NK-92 treated with Interleukin-12 subunit alpha and Interleukin-12 subunit beta, amount 100 ng/mL, for 24 hours (cell line): ENCODE results near the gene TDG.

Source experiments
- DNase-seq: peaks from one replicate; lab custom pipeline; 2025; lab: John Stamatoyannopoulos, UW

TDG gene

GRCh38 chr12:103965590-103966504 is at the start of gene TDG:
Gene TDG (plus strand): TSS chr12:103965872. CDS start chr12:103966038, 166 bp downstream.
- peak; percentile 92 for DNase-seq

DNA sequence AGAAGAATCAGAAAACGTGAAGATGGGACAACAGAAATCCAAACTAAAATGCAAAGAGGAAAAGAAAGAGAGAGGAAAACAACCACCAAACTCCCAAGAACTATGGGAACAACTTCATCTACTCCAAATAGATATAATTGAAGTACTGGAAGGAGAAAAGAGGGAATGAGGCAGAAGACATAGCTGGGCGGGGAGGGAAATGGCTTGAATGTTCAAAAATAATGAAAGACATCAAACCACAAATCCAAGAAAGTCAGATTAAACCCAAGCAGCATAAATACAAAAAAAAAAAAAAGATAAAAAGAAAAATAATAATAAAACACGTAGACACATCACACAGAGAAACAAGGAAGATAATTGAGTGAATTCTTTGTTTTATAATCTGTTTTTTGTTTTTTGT is 47.8 kb upstream of the TDG start:
- DNase-seq: no peak

DNA sequence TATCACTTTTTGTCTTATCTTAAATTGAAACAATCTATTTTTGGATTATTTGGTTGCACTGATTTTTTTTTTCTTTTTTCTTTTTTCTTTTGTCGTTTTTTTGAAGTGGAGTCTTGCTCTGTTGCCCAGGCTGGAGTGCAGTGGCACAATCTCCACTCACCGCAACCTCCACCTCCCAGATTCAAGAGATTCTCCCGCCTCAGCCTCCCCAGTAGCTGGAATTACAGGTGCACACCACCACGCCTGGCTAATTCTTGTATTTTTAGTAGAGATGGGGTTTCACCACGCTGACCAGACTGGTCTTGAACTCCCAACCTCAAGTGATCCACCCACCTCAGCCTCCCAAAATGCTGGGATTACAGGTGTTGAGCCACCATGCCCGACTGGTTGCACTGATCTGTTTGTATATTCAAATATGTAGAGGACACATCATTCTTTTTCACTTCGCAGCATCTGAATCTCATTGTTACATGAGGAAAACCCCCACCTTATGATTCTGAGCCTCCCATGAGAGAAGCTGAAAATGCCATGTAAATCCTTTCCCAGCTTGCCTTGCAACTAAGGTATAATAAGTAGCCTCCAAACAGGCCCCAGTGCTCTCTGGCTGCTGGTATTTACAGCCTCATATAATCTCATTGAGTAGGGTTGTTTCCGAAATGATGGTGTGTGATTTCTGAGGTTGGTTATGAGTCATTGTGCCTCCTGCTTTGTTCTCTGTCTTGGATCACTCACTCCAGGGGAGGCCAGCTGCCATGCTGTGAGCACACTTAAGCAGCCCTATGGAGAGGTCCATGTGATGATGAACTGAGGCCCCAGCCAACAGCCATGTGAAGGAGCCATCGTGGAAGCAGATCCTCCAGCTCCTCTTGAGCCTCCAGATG is 40.7 kb upstream of the TDG start:
- no peak for DNase-seq

GRCh38 chr12:103928682-103929045 is 37.0 kb upstream of the TDG start:
- DNase-seq: no peak

GRCh38 chr12:103929046-103929783 is 36.5 kb upstream of the TDG start:
- DNase-seq: peak; percentile 79

DNA sequence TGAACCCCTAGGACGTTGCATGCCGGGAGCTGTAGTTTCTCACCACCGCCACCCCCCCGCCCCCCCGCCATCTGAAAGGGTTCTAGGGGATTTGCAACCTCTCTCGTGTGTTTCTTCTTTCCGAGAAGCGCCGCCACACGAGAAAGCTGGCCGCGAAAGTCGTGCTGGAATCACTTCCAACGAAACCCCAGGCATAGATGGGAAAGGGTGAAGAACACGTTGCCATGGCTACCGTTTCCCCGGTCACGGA is 36.0 kb upstream of the TDG start:
- DNase-seq: peak; percentile 84

DNA sequence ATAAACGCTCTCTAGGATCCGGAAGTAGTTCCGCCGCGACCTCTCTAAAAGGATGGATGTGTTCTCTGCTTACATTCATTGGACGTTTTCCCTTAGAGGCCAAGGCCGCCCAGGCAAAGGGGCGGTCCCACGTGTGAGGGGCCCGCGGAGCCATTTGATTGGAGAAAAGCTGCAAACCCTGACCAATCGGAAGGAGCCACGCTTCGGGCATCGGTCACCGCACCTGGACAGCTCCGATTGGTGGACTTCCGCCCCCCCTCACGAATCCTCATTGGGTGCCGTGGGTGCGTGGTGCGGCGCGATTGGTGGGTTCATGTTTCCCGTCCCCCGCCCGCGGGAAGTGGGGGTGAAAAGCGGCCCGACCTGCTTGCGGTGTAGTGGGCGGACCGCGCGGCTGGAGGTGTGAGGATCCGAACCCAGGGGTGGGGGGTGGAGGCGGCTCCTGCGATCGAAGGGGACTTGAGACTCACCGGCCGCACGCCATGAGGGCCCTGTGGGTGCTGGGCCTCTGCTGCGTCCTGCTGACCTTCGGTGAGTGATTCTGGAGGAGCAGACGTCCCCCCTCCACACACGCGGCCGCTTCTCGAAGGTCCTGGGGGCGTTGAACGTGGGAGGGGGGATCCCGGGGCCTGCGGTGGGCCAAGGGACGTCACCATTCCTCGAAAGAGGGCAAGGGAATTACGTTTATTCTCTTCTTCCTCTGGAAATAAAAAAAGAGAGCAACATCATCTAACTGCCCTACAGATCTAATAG is 35.5 kb upstream of the TDG start, which contains the start of gene HSP90B1:
TSS of gene HSP90B1 (plus strand) at position 377 of the 753 bp plus-strand sequence. CDS start at position 483, 106 bp downstream.
- peak; percentile 98 for DNase-seq

- no peak for DNase-seq
These were observed 34.6 kb upstream of the TDG start for GRCh38 chr12:103930787-103931735.

DNA sequence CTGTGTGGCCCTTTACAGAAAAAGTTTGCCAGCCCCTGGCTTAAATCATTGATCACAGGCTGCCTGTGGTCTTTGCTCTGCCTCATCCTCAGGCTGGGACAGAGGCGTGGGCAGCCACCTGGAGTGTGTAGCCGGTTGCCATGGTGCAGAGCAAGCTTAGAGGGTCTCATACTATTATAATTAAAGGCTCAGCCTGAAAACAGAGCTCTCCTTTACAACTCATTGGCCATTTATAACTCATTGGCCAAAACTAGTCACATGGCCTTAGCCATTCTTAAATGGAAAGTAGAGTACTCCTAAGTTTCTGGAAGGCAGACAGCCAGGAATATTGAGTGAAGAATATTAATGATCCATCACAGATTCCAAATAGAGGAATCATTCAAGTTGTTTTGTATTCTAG is 32.4 kb upstream of the TDG start:
- DNase-seq: no peak

GRCh38 chr12:103936679-103937078 is 29.0 kb upstream of the TDG start:
- DNase-seq: no peak

- no peak for DNase-seq
These were observed 20.7 kb upstream of the TDG start for GRCh38 chr12:103944964-103945363.

DNA sequence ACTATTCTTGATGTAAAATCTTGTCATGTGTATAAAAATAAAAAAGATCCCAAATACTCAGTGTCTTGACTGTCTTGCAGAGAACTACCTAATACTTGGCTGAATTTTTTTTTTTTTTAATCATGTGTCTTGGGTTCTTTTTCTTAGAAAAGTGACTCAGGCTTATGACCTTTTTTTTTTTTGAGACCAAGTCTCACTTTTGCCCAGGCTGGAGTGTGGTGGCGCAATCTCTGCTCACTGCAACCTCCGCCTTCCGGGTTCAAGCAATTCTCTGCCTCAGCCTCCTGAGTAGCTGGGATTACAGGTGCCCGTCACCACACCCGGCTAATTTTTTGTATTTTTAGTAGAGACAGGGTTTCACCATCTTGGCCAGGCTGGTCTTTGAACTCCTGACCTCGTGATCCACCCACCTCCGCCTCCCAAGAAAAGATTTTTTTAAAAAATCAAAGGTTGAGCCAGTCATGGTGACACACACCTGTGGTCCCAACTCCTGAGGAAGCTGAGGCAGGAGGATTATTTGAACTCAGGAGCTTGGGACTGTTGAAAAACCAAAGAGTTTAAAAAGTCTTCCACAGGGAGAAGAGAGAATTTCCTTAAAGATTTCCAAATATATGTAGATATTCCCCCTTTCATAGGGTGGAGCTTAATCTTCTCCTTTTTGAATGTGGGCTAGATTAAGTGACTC is 17.7 kb upstream of the TDG start:
- DNase-seq: peak; percentile 14

- DNase-seq: no peak
These were observed 16.8 kb upstream of the TDG start for GRCh38 chr12:103948746-103949406.

DNA sequence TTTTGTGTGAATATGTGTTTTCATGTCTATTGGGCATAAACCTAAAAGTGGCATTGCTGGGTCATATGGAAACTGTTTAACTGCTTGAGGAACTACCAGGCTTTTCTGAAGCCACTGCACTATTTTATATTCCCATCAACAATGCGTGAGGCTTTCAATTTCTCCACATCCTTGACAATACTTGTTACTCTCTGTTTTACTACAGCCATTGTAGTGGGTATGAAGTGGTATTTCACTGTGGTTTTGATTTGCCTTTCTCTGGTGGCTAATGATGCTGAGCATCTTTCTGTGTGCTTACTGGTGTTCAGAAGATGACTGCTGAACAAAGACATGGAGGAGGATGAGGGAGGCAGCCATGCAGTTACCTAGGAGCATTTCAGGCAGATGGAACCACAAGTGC is 13.2 kb upstream of the TDG start:
- no peak for DNase-seq

DNA sequence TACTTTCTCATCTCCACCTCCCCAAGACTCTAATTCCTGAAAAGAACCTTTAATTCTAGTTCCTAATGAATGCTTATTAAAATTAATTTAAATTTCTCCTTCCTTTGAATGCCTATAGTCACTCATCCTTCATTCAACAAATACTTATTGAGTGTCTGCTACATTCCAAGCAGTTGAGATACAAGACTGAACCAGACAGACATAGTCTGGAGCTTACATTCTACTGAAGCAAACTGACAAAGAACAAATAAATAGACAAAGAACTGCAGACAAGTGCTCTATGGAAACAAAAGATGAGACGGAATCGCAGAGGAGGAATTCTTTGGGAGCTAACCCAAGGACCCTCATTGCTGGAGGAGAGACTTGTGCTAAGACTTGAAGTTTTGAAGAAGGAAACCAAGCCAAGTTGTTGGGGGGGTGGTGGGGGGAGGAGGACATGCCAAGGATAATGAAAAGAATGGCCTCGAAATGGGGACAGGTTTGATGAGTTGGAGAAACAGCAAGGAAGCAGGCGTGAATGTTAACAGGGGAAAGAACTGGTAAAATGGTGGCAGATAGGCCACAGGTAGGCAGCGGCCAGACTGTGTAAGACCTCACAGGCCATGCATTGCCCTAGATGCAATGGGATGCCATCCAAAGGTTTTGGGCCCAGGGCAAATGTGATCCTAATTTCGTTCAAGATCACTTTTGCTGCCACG is 9.7 kb upstream of the TDG start:
- DNase-seq: no peak

DNA sequence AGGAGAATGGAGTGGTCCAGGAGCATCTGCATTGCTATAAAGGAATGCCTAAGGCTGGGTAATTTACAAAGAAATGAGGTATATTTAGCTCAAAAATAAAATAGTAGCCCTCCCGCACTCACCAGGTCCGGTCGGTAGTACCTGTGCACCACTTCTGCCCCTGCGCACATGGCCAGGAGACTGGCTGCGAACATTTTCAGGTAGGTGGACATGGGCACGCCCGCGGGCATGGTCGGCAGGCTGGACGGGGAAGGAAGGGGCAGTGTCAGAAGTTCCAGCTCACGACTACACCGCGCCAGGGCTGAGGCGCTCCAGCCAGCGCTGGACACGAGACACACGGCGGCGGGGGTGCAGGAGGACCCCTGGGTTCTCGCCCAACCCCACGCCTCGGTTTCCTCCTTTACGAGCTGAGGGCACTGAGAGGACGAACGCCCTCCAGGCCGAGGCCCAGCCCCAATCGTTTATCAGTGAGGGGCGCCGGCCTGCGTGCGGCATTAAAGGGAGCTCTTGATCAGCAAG is 9.1 kb upstream of the TDG start:
- no peak for DNase-seq

- no peak for DNase-seq
These were observed 7.7 kb upstream of the TDG start for GRCh38 chr12:103957865-103958388.

DNA sequence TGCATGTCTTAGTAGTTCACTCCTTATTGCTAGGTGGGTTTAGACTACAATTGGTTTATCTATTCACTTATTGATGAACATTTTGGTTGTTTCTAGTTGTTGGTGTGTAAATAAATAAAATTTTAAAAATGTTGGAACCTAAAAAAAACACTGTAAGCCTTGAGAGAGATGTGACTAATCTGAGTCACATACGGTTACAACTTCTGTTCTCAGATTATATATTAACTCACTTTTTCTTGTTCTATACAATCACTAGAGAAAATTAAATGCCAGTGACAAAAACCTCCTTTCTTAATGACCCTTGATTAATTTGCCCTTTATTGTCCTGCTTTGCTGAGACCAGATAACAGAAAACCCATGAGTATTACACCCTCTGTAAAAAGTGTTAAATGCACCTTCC is 7.1 kb upstream of the TDG start:
- DNase-seq: no peak
